HEK293 (cell line): Measurements from ENCODE around the gene IRX1.

ENCODE experiments used
- CTCF ChIA-PET: fragments of 350-600 bp; formaldehyde crosslinking; extraction: SDS; loops from one replicate; lab custom pipeline; 2021; ENCODE audit warnings: antibody characterized with exemption; lab: Yijun Ruan, JAX
- POLR2A ChIA-PET: fragments of 300-600 bp; formaldehyde crosslinking; extraction: SDS; loops from one replicate; lab custom pipeline; 2020; ENCODE audit warnings: antibody characterized with exemption, inconsistent platforms; lab: Yijun Ruan, JAX
- H3K27ac ChIP-seq: fragments of 200-500 bp; sonication (Bioruptor generic); 2 replicates; pipeline ENCODE4 v1.5.1; 2014; ENCODE audit warnings: low read depth, low read length, control low read depth, inconsistent platforms; ENCODE audit errors: extremely low read depth
- H3K36me3 ChIP-seq, 2 experiments: fragments of 200-500 bp in 1 of 2; sonication (Bioruptor generic) in 1 of 2; 1 replicate in 1 of 2; 2 replicates in 1 of 2; pipeline ENCODE4 v1.5.1; 2014 to 2017; ENCODE audit warnings: inconsistent platforms in 2 of 2, low read length in 2 of 2; ENCODE audit not compliant: control insufficient read depth in 2 of 2, insufficient read depth in 1 of 2
- H3K4me1 ChIP-seq: fragments of 200-500 bp; sonication (Bioruptor generic); 2 replicates; pipeline ENCODE4 v1.5.1; 2014; ENCODE audit warnings: mild to moderate bottlenecking, low read length, inconsistent platforms; ENCODE audit not compliant: control insufficient read depth, insufficient read depth
- H3K4me3 ChIP-seq: 2 replicates; pipeline ENCODE4 v1.5.1; 2011; ENCODE audit warnings: low read depth, mild to moderate bottlenecking, control low read depth, low read length, moderate library complexity
- H3K9me3 ChIP-seq: fragments of 200-500 bp; sonication (Bioruptor generic); 2 replicates; pipeline ENCODE4 v1.5.1; 2014; ENCODE audit warnings: low read depth, low read length, inconsistent platforms; ENCODE audit not compliant: control insufficient read depth, insufficient read depth
- GLIS2 ChIP-seq: fragments of 450-650 bp; formaldehyde crosslinking; IDR thresholded peaks from 2 replicates; pipeline ENCODE4 v1.5.1; 2016; ENCODE audit warnings: missing biosample characterization, missing genetic modification characterization
- SP2 ChIP-seq: fragments of 450-650 bp; formaldehyde crosslinking; IDR thresholded peaks from 2 replicates; pipeline ENCODE4 v1.5.1; 2016; ENCODE audit warnings: missing biosample characterization, missing genetic modification characterization
- ZNF23 ChIP-seq: fragments of 450-650 bp; formaldehyde crosslinking; IDR thresholded peaks from 2 replicates; pipeline ENCODE4 v1.5.1; 2016; ENCODE audit warnings: missing biosample characterization, missing genetic modification characterization, borderline replicate concordance
- ZNF335 ChIP-seq: fragments of 450-650 bp; formaldehyde crosslinking; conservative IDR thresholded peaks from 2 replicates; pipeline ENCODE4 v1.5.1; 2016; ENCODE audit warnings: missing biosample characterization, missing genetic modification characterization
- ZNF366 ChIP-seq: fragments of 450-650 bp; formaldehyde crosslinking; conservative IDR thresholded peaks from 2 replicates; pipeline ENCODE4 v1.5.1; 2016; ENCODE audit warnings: missing biosample characterization, missing genetic modification characterization
- ZNF394 ChIP-seq: fragments of 450-650 bp; formaldehyde crosslinking; IDR thresholded peaks from 2 replicates; pipeline ENCODE4 v1.5.1; 2016; ENCODE audit warnings: missing biosample characterization, missing genetic modification characterization, mild to moderate bottlenecking, moderate library complexity, borderline replicate concordance
- ZNF510 ChIP-seq: fragments of 450-650 bp; formaldehyde crosslinking; IDR thresholded peaks from 2 replicates; pipeline ENCODE4 v1.5.1; 2018; ENCODE audit warnings: mild to moderate bottlenecking, missing genetic modification characterization, missing biosample characterization; ENCODE audit not compliant: insufficient replicate concordance
- ZNF544 ChIP-seq: fragments of 450-650 bp; formaldehyde crosslinking; IDR thresholded peaks from 2 replicates; pipeline ENCODE4 v1.5.0; 2017; ENCODE audit warnings: missing biosample characterization, missing genetic modification characterization
- ZNF549 ChIP-seq: fragments of 450-650 bp; IDR thresholded peaks from 2 replicates; pipeline ENCODE4 v1.5.1; 2018; ENCODE audit warnings: missing biosample characterization, missing genetic modification characterization, mild to moderate bottlenecking, inconsistent platforms, moderate library complexity
- ZNF624 ChIP-seq: fragments of 450-650 bp; formaldehyde crosslinking; IDR thresholded peaks from 2 replicates; pipeline ENCODE4 v1.5.1; 2017; ENCODE audit warnings: missing biosample characterization, missing genetic modification characterization
- ZNF670 ChIP-seq: fragments of 450-650 bp; formaldehyde crosslinking; IDR thresholded peaks from 2 replicates; pipeline ENCODE4 v1.5.1; 2016; ENCODE audit warnings: missing biosample characterization, missing genetic modification characterization, low read depth
- ZNF701 ChIP-seq: fragments of 450-650 bp; formaldehyde crosslinking; IDR thresholded peaks from 2 replicates; pipeline ENCODE4 v1.5.1; 2016; ENCODE audit warnings: missing biosample characterization, missing genetic modification characterization
- ZNF837 ChIP-seq: fragments of 450-650 bp; formaldehyde crosslinking; IDR thresholded peaks from 2 replicates; pipeline ENCODE4 v1.5.1; 2016; ENCODE audit warnings: missing biosample characterization, missing genetic modification characterization
- ZSCAN30 ChIP-seq: fragments of 450-650 bp; IDR thresholded peaks from 2 replicates; pipeline ENCODE4 v1.5.1; 2018; ENCODE audit warnings: missing biosample characterization, mild to moderate bottlenecking, missing genetic modification characterization, moderate library complexity
- TF ChIP-seq, protein P1 (sequence below): fragments of 450-650 bp; formaldehyde crosslinking; IDR thresholded peaks from 2 replicates; pipeline ENCODE4 v1.5.1; 2016; ENCODE audit warnings: missing biosample characterization, missing genetic modification characterization
- TF ChIP-seq, protein P2 (sequence below): fragments of 450-650 bp; formaldehyde crosslinking; IDR thresholded peaks from 2 replicates; pipeline ENCODE4 v1.5.1; 2016; ENCODE audit warnings: missing biosample characterization, missing genetic modification characterization
- TF ChIP-seq, protein P3 (sequence below): fragments of 450-650 bp; formaldehyde crosslinking; IDR thresholded peaks from 2 replicates; pipeline ENCODE4 v1.5.1; 2016; ENCODE audit warnings: missing biosample characterization, missing genetic modification characterization, borderline replicate concordance
- TF ChIP-seq, protein P4 (sequence below): fragments of 450-650 bp; formaldehyde crosslinking; IDR thresholded peaks from 2 replicates; pipeline ENCODE4 v1.5.1; 2016; ENCODE audit warnings: missing biosample characterization, missing genetic modification characterization
- TF ChIP-seq, protein P5 (sequence below): fragments of 450-650 bp; formaldehyde crosslinking; IDR thresholded peaks from 2 replicates; pipeline ENCODE4 v1.5.1; 2016; ENCODE audit warnings: missing biosample characterization, missing genetic modification characterization

The IRX1 gene

GRCh38 chr5:3597167-3598007 is 1.8 kb downstream of the IRX1 start:
- POLR2A ChIA-PET: no interaction called here
- TF ChIP-seq GLIS2 (tag by site-specific recombination) (no peak), ZNF624 (tag by site-specific recombination) (no peak), ZNF510 (tag by site-specific recombination) (no peak), ZSCAN30 (tag by site-specific recombination) (no peak), ZNF23 (tag by site-specific recombination) (no peak)
- TF ChIP-seq, protein P1, sequence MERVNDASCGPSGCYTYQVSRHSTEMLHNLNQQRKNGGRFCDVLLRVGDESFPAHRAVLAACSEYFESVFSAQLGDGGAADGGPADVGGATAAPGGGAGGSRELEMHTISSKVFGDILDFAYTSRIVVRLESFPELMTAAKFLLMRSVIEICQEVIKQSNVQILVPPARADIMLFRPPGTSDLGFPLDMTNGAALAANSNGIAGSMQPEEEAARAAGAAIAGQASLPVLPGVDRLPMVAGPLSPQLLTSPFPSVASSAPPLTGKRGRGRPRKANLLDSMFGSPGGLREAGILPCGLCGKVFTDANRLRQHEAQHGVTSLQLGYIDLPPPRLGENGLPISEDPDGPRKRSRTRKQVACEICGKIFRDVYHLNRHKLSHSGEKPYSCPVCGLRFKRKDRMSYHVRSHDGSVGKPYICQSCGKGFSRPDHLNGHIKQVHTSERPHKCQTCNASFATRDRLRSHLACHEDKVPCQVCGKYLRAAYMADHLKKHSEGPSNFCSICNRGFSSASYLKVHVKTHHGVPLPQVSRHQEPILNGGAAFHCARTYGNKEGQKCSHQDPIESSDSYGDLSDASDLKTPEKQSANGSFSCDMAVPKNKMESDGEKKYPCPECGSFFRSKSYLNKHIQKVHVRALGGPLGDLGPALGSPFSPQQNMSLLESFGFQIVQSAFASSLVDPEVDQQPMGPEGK (tag by site-specific recombination): no peak
- H3K27ac ChIP-seq: no peak overlapping the region
- no peaks in the 10 kb centered on the region for H3K9me3 ChIP-seq
- no peaks in the 10 kb centered on the region for H3K4me1 ChIP-seq
- no peaks in the 10 kb centered on the region for H3K36me3 ChIP-seq
- CTCF ChIA-PET: interaction anchor here (0.6 kb wide), 1 partner anchor 705 kb away, joined by 3 read pairs; no protein-coding TSS in a partner anchor
- no peak overlapping the region for H3K4me3 ChIP-seq

GRCh38 chr5:3598207-3598606 is 2.6 kb downstream of the IRX1 start:
- Histone ChIP-seq H3K4me3 (no peak overlapping the region), H3K9me3 (no peaks in the 10 kb centered on the region), H3K4me1 (no peaks in the 10 kb centered on the region), H3K27ac (no peak overlapping the region), H3K36me3 (no peaks in the 10 kb centered on the region)
- CTCF ChIA-PET: interaction anchor here (0.6 to 0.7 kb wide), 2 partner anchors 229 to 704 kb away, joined by 3 read pairs; no protein-coding TSS in a partner anchor
- TF ChIP-seq ZNF837 (tag by site-specific recombination) (no peak), ZNF670 (no peak), ZNF366 (tag by site-specific recombination) (no peak), ZNF549 (tag by site-specific recombination) (no peak), SP2 (tag by site-specific recombination) (no peak), ZNF394 (tag by site-specific recombination) (no peak), ZNF701 (no peak), ZNF544 (tag by site-specific recombination) (no peak), ZNF335 (tag by site-specific recombination) (no peak)
- TF ChIP-seq, protein P2, sequence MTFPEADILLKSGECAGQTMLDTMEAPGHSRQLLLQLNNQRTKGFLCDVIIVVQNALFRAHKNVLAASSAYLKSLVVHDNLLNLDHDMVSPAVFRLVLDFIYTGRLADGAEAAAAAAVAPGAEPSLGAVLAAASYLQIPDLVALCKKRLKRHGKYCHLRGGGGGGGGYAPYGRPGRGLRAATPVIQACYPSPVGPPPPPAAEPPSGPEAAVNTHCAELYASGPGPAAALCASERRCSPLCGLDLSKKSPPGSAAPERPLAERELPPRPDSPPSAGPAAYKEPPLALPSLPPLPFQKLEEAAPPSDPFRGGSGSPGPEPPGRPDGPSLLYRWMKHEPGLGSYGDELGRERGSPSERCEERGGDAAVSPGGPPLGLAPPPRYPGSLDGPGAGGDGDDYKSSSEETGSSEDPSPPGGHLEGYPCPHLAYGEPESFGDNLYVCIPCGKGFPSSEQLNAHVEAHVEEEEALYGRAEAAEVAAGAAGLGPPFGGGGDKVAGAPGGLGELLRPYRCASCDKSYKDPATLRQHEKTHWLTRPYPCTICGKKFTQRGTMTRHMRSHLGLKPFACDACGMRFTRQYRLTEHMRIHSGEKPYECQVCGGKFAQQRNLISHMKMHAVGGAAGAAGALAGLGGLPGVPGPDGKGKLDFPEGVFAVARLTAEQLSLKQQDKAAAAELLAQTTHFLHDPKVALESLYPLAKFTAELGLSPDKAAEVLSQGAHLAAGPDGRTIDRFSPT (tag by site-specific recombination): no peak
- TF ChIP-seq, protein P3, sequence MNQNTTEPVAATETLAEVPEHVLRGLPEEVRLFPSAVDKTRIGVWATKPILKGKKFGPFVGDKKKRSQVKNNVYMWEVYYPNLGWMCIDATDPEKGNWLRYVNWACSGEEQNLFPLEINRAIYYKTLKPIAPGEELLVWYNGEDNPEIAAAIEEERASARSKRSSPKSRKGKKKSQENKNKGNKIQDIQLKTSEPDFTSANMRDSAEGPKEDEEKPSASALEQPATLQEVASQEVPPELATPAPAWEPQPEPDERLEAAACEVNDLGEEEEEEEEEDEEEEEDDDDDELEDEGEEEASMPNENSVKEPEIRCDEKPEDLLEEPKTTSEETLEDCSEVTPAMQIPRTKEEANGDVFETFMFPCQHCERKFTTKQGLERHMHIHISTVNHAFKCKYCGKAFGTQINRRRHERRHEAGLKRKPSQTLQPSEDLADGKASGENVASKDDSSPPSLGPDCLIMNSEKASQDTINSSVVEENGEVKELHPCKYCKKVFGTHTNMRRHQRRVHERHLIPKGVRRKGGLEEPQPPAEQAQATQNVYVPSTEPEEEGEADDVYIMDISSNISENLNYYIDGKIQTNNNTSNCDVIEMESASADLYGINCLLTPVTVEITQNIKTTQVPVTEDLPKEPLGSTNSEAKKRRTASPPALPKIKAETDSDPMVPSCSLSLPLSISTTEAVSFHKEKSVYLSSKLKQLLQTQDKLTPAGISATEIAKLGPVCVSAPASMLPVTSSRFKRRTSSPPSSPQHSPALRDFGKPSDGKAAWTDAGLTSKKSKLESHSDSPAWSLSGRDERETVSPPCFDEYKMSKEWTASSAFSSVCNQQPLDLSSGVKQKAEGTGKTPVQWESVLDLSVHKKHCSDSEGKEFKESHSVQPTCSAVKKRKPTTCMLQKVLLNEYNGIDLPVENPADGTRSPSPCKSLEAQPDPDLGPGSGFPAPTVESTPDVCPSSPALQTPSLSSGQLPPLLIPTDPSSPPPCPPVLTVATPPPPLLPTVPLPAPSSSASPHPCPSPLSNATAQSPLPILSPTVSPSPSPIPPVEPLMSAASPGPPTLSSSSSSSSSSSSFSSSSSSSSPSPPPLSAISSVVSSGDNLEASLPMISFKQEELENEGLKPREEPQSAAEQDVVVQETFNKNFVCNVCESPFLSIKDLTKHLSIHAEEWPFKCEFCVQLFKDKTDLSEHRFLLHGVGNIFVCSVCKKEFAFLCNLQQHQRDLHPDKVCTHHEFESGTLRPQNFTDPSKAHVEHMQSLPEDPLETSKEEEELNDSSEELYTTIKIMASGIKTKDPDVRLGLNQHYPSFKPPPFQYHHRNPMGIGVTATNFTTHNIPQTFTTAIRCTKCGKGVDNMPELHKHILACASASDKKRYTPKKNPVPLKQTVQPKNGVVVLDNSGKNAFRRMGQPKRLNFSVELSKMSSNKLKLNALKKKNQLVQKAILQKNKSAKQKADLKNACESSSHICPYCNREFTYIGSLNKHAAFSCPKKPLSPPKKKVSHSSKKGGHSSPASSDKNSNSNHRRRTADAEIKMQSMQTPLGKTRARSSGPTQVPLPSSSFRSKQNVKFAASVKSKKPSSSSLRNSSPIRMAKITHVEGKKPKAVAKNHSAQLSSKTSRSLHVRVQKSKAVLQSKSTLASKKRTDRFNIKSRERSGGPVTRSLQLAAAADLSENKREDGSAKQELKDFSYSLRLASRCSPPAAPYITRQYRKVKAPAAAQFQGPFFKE (tag by site-specific recombination): no peak
- TF ChIP-seq, protein P4, sequence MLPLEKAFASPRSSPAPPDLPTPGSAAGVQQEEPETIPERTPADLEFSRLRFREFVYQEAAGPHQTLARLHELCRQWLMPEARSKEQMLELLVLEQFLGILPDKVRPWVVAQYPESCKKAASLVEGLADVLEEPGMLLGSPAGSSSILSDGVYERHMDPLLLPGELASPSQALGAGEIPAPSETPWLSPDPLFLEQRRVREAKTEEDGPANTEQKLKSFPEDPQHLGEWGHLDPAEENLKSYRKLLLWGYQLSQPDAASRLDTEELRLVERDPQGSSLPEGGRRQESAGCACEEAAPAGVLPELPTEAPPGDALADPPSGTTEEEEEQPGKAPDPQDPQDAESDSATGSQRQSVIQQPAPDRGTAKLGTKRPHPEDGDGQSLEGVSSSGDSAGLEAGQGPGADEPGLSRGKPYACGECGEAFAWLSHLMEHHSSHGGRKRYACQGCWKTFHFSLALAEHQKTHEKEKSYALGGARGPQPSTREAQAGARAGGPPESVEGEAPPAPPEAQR (tag by site-specific recombination): no peak
- TF ChIP-seq, protein P5, sequence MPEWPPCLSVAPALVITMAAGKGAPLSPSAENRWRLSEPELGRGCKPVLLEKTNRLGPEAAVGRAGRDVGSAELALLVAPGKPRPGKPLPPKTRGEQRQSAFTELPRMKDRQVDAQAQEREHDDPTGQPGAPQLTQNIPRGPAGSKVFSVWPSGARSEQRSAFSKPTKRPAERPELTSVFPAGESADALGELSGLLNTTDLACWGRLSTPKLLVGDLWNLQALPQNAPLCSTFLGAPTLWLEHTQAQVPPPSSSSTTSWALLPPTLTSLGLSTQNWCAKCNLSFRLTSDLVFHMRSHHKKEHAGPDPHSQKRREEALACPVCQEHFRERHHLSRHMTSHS (tag by site-specific recombination): no peak
- POLR2A ChIA-PET: no interaction called here
